HG02763 (cell line): ENCODE results near the gene DHRS2.
"Not testable (repeated sequence)": the region's sequence is repeated elsewhere in the genome, so short reads cannot be mapped to it uniquely, and the experiment has no call there.

Experiments used
- ATAC-seq: cut with Tn5 transposase; IDR thresholded peaks from one replicate; pipeline ENCODE4 v1.9.1; 2021; ENCODE audit warnings: mild to moderate bottlenecking, moderate library complexity; ENCODE audit not compliant: unreplicated experiment

DHRS2 gene

DNA sequence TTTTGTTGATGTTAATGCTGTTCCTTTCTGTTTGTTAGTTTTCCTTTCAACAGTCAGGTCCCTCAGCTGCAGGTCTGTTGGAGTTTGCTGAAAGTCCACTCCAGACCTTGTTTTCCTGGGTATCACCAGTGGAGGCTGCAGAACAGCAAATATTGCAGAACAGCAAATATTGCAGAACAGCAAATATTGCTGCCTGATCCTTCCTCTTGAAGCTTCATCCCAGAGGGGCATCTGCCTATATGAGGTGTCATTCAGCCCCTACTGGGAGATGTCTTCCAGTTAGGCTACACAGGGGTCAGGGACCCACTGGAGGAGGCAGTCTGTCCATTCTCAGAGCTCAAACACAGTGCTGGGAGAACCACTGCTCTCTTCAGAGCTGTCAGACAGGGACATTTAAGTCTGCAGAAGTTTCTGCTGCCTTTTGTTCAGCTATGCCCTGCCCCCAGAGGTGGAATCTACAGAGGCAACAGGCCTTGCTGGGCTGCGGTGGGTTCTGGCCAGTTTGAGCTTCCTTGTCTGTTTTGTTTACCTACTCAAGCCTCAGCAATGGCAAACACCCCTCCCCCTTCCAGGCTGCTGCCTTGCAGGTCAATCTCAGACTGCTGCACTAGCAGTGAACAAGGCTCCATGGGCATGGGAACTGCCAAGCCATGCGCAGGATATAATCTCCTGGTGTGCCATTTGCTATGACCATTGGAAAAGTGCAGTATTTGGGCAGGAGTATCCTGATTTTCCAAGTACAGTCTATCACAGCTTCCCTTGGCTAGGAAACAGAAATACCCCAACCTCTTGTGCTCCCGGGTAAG is 53.7 kb downstream of the DHRS2 start:
- not testable (repeated sequence) for ATAC-seq

DNA sequence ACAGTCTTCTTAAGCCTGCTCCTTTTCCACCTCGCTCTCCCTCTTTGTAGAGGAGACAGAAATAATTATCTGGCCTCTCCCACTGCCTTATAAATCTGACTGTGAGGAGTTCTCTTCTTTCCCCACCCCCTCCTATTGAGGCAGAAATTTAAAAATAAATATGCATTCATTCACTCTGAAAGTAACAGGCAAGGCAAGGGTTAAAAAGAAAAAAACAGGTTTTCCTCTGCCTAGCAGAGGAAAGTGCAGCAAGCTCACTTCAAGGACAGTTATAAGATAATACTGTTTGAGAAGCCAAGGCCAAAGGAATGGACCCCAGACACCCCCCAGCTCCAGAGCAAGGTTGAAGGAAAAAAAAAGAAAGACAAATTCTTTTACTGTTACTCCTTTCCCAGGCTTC is 56.3 kb downstream of the DHRS2 start:
- ATAC-seq: no peak

DNA sequence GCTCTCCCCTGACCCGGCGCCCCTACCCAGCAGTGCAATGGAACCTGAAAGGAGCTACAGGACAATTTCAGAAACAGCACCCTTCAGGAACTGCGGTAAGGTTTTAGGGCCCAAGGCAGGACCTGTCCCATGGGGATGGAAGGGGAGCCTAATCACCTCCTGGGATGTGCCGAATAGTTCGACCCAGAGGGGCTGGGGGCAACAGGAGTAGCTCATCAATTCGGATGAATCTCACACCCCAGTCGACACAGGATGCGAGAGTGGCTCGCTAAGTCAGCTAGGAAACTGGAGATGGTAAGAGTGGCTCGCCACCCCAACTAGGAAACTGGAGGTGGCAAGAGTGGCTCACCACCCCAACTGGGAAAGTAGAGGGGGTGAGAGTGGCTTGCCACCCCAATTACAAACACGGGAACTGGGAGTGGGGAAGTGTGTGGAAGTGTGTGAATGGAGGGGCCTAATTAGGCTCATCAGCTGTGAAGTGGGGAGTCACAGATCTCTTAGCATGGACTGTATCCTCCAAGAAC is 57.1 kb downstream of the DHRS2 start:
- no peak for ATAC-seq

DNA sequence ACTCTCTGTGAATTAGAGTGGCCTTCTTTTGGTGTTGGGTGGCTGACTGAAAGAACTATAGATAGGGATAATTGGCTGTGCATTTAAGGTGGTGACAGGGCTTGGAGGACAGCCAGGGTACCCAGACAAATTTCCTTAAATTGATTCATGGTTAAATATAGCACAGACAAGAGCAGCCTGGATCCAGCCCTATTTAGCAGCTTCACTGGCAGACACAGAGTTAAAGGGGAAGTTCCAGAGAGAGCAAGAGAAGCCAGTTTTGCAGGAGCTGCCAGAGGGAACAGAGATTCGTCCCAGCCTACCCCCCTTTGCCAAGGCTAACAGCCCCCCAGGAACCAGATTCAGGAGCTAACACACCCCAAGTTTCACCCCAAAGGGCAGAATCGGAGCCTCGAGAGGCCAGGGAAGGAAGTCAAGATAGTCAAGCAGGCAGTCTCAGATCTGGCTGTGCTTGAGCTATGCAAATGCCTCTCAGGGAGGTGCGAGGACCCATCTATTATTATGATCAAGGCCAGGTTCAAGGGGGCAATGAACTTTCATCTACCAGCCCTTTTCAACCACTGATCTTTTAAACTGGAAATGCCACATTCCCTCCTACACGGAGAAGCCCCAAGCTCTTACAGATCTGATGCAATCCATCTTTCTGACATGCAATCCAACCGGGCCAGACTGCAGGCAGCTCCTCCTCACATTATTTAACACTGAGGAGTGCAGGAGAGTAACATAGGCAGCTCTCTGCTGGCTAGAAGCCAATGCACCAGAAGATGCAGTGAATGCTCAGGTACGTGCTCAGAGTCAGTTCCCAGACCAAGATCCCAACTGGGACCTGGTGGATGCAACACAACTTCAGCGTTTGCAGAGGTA is 58.2 kb downstream of the DHRS2 start:
- ATAC-seq: no peak
